DND-41 (cell line): ENCODE results near the gene PIK3CB.

ENCODE experiments used
- EZH2 ChIP-seq: IDR thresholded peaks from 3 replicates; pipeline ENCODE4 v1.6.1; 2012; ENCODE audit warnings: borderline replicate concordance, low read depth, mild to moderate bottlenecking, moderate library complexity, low read length, inconsistent platforms; ENCODE audit not compliant: severe bottlenecking
- TF ChIP-seq, protein P1 (sequence below): IDR thresholded peaks from 2 replicates; pipeline ENCODE4 v1.5.1; 2012; ENCODE audit warnings: borderline replicate concordance, low read length, moderate library complexity, mild to moderate bottlenecking; ENCODE audit not compliant: poor library complexity, severe bottlenecking; ENCODE audit errors: extremely low read depth

DNA sequence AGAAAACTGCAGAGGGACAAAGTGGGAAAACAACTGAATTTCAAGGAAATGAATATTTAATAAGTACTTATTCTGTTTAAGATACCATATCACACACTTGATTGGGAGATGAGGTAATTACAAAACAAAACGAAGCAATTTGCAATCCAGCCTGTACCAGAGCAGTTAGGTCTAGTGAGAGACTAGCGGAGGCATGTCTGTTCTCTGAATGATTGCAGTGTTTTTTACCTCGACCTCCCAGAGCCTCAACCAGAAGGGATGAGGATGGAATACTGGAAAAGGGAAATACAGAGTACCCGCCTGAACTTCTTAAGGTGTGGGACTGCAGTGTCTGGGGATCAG lies 59.5 kb downstream of the PIK3CB start:
- TF ChIP-seq, protein P1, sequence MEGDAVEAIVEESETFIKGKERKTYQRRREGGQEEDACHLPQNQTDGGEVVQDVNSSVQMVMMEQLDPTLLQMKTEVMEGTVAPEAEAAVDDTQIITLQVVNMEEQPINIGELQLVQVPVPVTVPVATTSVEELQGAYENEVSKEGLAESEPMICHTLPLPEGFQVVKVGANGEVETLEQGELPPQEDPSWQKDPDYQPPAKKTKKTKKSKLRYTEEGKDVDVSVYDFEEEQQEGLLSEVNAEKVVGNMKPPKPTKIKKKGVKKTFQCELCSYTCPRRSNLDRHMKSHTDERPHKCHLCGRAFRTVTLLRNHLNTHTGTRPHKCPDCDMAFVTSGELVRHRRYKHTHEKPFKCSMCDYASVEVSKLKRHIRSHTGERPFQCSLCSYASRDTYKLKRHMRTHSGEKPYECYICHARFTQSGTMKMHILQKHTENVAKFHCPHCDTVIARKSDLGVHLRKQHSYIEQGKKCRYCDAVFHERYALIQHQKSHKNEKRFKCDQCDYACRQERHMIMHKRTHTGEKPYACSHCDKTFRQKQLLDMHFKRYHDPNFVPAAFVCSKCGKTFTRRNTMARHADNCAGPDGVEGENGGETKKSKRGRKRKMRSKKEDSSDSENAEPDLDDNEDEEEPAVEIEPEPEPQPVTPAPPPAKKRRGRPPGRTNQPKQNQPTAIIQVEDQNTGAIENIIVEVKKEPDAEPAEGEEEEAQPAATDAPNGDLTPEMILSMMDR = no peak
- TF ChIP-seq EZH2 = no peak
